HepG2 (cell line): ENCODE measurements around the gene TMEM151A. TPM values are rescaled to one million over a fixed set of nuclear protein-coding genes. Genes with fewer than 3 reads are reported as not detected.

Experiments used
- CC2D1A ChIP-seq: sonication (generic); formaldehyde crosslinking; IDR thresholded peaks from 2 replicates; pipeline ENCODE4 v1.8.1; 2023; ENCODE audit warnings: mild to moderate bottlenecking, missing genetic modification reagents
- CENPBD1 ChIP-seq: sonication (generic); formaldehyde crosslinking; IDR thresholded peaks from 2 replicates; pipeline ENCODE4 v1.8.0; 2022; ENCODE audit warnings: missing genetic modification reagents, low read depth, mild to moderate bottlenecking, borderline replicate concordance
- CREBL2 ChIP-seq: sonication (generic); formaldehyde crosslinking; IDR thresholded peaks from 2 replicates; pipeline ENCODE4 v1.8.1; 2023; ENCODE audit warnings: missing genetic modification reagents, mild to moderate bottlenecking, borderline replicate concordance
- DBP ChIP-seq: sonication (generic); formaldehyde crosslinking; IDR thresholded peaks from 2 replicates; pipeline ENCODE4 v1.4.0; 2020; ENCODE audit warnings: missing genetic modification reagents; ENCODE audit errors: not compliant biosample characterization
- HNRNPUL1 ChIP-seq: fragments of 200-400 bp; formaldehyde crosslinking; IDR thresholded peaks from 2 replicates; pipeline ENCODE4 v1.6.1; 2017; ENCODE audit warnings: low read depth, mild to moderate bottlenecking, low read length, moderate library complexity
- NFIB ChIP-seq: sonication (generic); formaldehyde crosslinking; IDR thresholded peaks from 2 replicates; pipeline ENCODE4 v1.9.0; 2021; ENCODE audit warnings: missing genetic modification reagents, mild to moderate bottlenecking, borderline replicate concordance
- PAF1 ChIP-seq: IDR thresholded peaks from 2 replicates; pipeline ENCODE4 v1.6.1; 2016; ENCODE audit warnings: missing genetic modification reagents, missing compliant biosample characterization
- SP140L ChIP-seq: sonication (generic); formaldehyde crosslinking; IDR thresholded peaks from 2 replicates; pipeline ENCODE4 v1.4.0; 2020; ENCODE audit warnings: missing genetic modification reagents, borderline replicate concordance
- SPEN ChIP-seq: sonication (generic); formaldehyde crosslinking; IDR thresholded peaks from 2 replicates; pipeline ENCODE4 v1.5.1; 2020; ENCODE audit warnings: low read depth, mild to moderate bottlenecking, missing genetic modification reagents
- TFDP2 ChIP-seq: sonication (generic); formaldehyde crosslinking; IDR thresholded peaks from 2 replicates; pipeline ENCODE4 v1.4.0; 2020; ENCODE audit warnings: missing genetic modification reagents
- ZBTB42 ChIP-seq: sonication (generic); formaldehyde crosslinking; IDR thresholded peaks from 2 replicates; pipeline ENCODE4 v1.5.0; 2020; ENCODE audit warnings: mild to moderate bottlenecking, missing genetic modification reagents
- ZNF142 ChIP-seq: sonication (generic); formaldehyde crosslinking; IDR thresholded peaks from 2 replicates; pipeline ENCODE4 v1.4.0; 2020; ENCODE audit warnings: missing genetic modification reagents
- ZNF747 ChIP-seq: sonication (generic); formaldehyde crosslinking; IDR thresholded peaks from 2 replicates; pipeline ENCODE4 v1.8.1; 2023; ENCODE audit warnings: missing genetic modification reagents, mild to moderate bottlenecking, borderline replicate concordance
- ZNF784 ChIP-seq: sonication (generic); formaldehyde crosslinking; IDR thresholded peaks from 2 replicates; pipeline ENCODE4 v1.5.1; 2020; ENCODE audit warnings: missing genetic modification reagents, mild to moderate bottlenecking, borderline replicate concordance
- ZNF800 ChIP-seq: sonication (generic); formaldehyde crosslinking; IDR thresholded peaks from 2 replicates; pipeline ENCODE4 v1.4.0; 2020; ENCODE audit warnings: missing genetic modification reagents
- ZNF883 ChIP-seq: sonication (generic); formaldehyde crosslinking; IDR thresholded peaks from 2 replicates; pipeline ENCODE4 v1.5.1; 2020; ENCODE audit warnings: mild to moderate bottlenecking, missing genetic modification reagents; ENCODE audit errors: not compliant biosample characterization
- polyA plus RNA-seq, 8 experiments: library from polyadenylated mRNA; depleted of rRNA in 3 of 8; stranded (reverse) in 7 of 8; unstranded in 1 of 8; fragments of >200 nt; fragmentation: Illumina TruSeq in 4 of 8; extraction: Trizol in 4 of 8; gene quantifications; 2 replicates each; pipeline versions ENCODE4 v1.2.1 to v1.2.3, GENCODE V29; 2011 to 2016; ENCODE audit warnings: low read depth in 4 of 8, missing spikeins in 1 of 8, mixed read lengths in 1 of 8; ENCODE audit not compliant: insufficient read depth in 1 of 8
- total RNA-seq, 5 experiments: library from RNA; depleted of rRNA; stranded (reverse); fragments of >200 nt; fragmentation: Illumina TruSeq; extraction: Trizol; gene quantifications; 2 replicates each; pipeline ENCODE4 v1.2.3, GENCODE V29; 2016; ENCODE audit warnings: low read depth in 1 of 5

TMEM151A gene
- total and polyA plus RNA-seq, 2 of the 13 experiments (the other 11 are each of a cell fraction or from before 2014, with no cell fraction given) = 0.18 to 0.33 TPM

- no peak for TF ChIP-seq ZNF800 (CRISPR knock-in tag)
- TF ChIP-seq CENPBD1 (CRISPR knock-in tag) = no peak
- no peak for TF ChIP-seq CC2D1A
- TF ChIP-seq SPEN = peak; percentile 64; the same call in 1 of the 2 replicates
- no peak for TF ChIP-seq DBP
- TF ChIP-seq HNRNPUL1 = no peak
- TF ChIP-seq ZBTB42 (CRISPR knock-in tag) = no peak
- TF ChIP-seq ZNF142 (CRISPR knock-in tag) = no peak
- TF ChIP-seq SP140L (CRISPR knock-in tag) = no peak
- TF ChIP-seq CREBL2 = no peak
- peak; percentile 88 for TF ChIP-seq TFDP2 (CRISPR knock-in tag)
- no peak for TF ChIP-seq NFIB
- peak; percentile 33 for TF ChIP-seq ZNF883 (CRISPR knock-in tag)
- no peak for TF ChIP-seq ZNF784 (CRISPR knock-in tag)
- no peak for TF ChIP-seq PAF1 (CRISPR knock-in tag)
- TF ChIP-seq ZNF747 (CRISPR knock-in tag) = no peak; the same call in 1 of the 2 replicates
Observed at GRCh38 chr11:66268244-66268951, 23.3 kb upstream of the TMEM151A start, which contains the start of gene RAB1B (continued).
